ENCODE data around the gene CNTNAP2. TPM values are rescaled to one million over a fixed set of nuclear protein-coding genes. Genes with fewer than 3 reads are reported as not detected.

Gene CNTNAP2
- total RNA-seq, 1 experiment from 2014 or later, result 0.03 TPM

DNA sequence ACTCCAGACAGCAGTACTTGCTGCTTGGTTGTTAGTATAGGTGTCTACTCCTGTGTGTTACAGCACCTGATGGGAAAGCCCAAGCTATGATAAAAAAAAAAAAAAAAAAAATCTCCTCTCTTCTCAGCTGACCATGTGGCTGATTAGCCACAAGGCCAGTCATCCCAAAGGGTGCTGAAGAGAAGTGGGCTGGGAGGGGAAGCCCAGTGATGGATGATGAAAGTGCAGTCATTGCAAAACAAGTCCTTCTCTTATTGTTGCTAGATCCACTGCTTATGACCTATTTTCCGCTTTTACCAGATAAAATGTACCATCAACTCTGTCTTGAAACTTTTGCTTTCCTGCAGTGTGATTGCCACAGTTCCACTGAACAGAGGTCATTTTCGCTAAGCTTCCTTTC, 1381.5 kb downstream of the CNTNAP2 start:
- H3K27ac ChIP-seq (ENCODE audit: low read length), result no peak overlapping the region
- H3K4me1 ChIP-seq (ENCODE audit: control insufficient read depth, insufficient read depth, low read length), result no peaks in the 10 kb centered on the region
- ChIA-PET CTCF (interaction anchor here (0.6 kb wide), 1 partner anchor 16 kb away, joined by 6 read pairs; no protein-coding TSS in a partner anchor), POLR2A (no interaction called here)
- H3K4me3 ChIP-seq (ENCODE audit: low read depth in 2 of 2, low read length in 2 of 2), result no peak overlapping the region
- ATAC-seq (no peak), DNase-seq (ENCODE audit: low read depth, low spot score) (no peak)
- no peaks in the 10 kb centered on the region for H3K36me3 ChIP-seq (ENCODE audit: control insufficient read depth, insufficient read depth, low read length)
- H3K27me3 ChIP-seq (ENCODE audit: control insufficient read depth, insufficient read depth, low read length), result no peaks in the 10 kb centered on the region
- intact Hi-C loops (cut with micrococcal nuclease; ENCODE audit: unreplicated experiment) (no loop called here), in situ Hi-C loops (cut with HindIII; ENCODE audit: low pct_unique_long_range_greater_than_20kb, low sequenced_read_pairs) (no loop called here)
- TF ChIP-seq POLR2AphosphoS5 (IDR thresholded peaks at IDR 0.05; ENCODE audit: low read depth, low read length) (no peak), TCF7L2 (IDR thresholded peaks at IDR 0.05; ENCODE audit: low read depth, low read length) (no peak), SIN3A (IDR thresholded peaks at IDR 0.05; ENCODE audit: borderline replicate concordance, insufficient read depth, low read depth, low read length) (no peak), CTCF (IDR thresholded peaks at IDR 0.05) (no peak)
- TF ChIP-seq, protein P1, sequence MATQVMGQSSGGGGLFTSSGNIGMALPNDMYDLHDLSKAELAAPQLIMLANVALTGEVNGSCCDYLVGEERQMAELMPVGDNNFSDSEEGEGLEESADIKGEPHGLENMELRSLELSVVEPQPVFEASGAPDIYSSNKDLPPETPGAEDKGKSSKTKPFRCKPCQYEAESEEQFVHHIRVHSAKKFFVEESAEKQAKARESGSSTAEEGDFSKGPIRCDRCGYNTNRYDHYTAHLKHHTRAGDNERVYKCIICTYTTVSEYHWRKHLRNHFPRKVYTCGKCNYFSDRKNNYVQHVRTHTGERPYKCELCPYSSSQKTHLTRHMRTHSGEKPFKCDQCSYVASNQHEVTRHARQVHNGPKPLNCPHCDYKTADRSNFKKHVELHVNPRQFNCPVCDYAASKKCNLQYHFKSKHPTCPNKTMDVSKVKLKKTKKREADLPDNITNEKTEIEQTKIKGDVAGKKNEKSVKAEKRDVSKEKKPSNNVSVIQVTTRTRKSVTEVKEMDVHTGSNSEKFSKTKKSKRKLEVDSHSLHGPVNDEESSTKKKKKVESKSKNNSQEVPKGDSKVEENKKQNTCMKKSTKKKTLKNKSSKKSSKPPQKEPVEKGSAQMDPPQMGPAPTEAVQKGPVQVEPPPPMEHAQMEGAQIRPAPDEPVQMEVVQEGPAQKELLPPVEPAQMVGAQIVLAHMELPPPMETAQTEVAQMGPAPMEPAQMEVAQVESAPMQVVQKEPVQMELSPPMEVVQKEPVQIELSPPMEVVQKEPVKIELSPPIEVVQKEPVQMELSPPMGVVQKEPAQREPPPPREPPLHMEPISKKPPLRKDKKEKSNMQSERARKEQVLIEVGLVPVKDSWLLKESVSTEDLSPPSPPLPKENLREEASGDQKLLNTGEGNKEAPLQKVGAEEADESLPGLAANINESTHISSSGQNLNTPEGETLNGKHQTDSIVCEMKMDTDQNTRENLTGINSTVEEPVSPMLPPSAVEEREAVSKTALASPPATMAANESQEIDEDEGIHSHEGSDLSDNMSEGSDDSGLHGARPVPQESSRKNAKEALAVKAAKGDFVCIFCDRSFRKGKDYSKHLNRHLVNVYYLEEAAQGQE (IDR thresholded peaks at IDR 0.05; ENCODE audit: insufficient read depth in 1 of 2, low read depth in 2 of 2, low read length in 1 of 2), result no peak
- no peaks in the 10 kb centered on the region for H3K9me3 ChIP-seq (ENCODE audit: control insufficient read depth, insufficient read depth, low read depth, low read length)
- BruUV-seq (replicated peaks), result no TSS peak

- POLR2A ChIA-PET, result no interaction called here
- TF ChIP-seq POLR2AphosphoS5 (IDR thresholded peaks at IDR 0.05; ENCODE audit: low read depth, low read length) (no peak), TCF7L2 (IDR thresholded peaks at IDR 0.05; ENCODE audit: low read depth, low read length) (no peak), SIN3A (IDR thresholded peaks at IDR 0.05; ENCODE audit: borderline replicate concordance, insufficient read depth, low read depth, low read length) (no peak), CTCF (IDR thresholded peaks at IDR 0.05) (no peak)
- TF ChIP-seq, protein P1 (IDR thresholded peaks at IDR 0.05; ENCODE audit: insufficient read depth in 1 of 2, low read depth in 2 of 2, low read length in 1 of 2), result no peak
- Histone ChIP-seq H3K4me1 (ENCODE audit: control insufficient read depth, insufficient read depth, low read length) (no peaks in the 10 kb centered on the region), H3K27me3 (ENCODE audit: control insufficient read depth, insufficient read depth, low read length) (no peaks in the 10 kb centered on the region), H3K27ac (ENCODE audit: low read length) (no peak overlapping the region), H3K36me3 (ENCODE audit: control insufficient read depth, insufficient read depth, low read length) (no peaks in the 10 kb centered on the region), H3K4me3 (ENCODE audit: low read depth in 2 of 2, low read length in 2 of 2) (no peak overlapping the region), H3K9me3 (ENCODE audit: control insufficient read depth, insufficient read depth, low read depth, low read length) (no peaks in the 10 kb centered on the region)
- in situ Hi-C loops (cut with HindIII; ENCODE audit: low pct_unique_long_range_greater_than_20kb, low sequenced_read_pairs) (no loop called here), intact Hi-C loops (cut with micrococcal nuclease; ENCODE audit: unreplicated experiment) (no loop called here)
- no TSS peak for BruUV-seq (replicated peaks)
- DNase-seq (ENCODE audit: low read depth, low spot score) (no peak), ATAC-seq (no peak)
- CTCF ChIA-PET, result no interaction called here
These were observed 1392.5 kb downstream of the CNTNAP2 start for GRCh38 chr7:147509035-147509501.
